ENCODE measurements around the gene SLC30A7.

Gene SLC30A7

DNA sequence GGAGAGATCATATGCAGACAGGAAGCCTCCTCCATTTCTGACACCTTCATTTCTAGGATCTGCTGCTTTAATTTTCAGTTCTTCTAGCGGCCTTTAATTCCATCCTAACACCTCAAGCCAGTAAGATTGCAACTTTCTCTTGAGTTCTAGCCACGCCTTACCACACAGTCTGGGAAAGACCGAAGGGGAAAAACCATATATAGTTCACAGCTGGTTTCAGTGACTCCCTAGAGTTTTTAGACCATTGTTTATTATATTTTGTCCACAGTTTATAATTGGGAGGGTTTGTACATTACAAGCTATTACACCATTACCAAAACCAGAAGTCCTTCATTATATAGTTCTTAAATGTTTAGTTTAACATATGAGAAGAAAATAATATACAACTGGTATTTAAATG, 92.2 kb downstream of the SLC30A7 start:
- TF ChIP-seq, protein P1, sequence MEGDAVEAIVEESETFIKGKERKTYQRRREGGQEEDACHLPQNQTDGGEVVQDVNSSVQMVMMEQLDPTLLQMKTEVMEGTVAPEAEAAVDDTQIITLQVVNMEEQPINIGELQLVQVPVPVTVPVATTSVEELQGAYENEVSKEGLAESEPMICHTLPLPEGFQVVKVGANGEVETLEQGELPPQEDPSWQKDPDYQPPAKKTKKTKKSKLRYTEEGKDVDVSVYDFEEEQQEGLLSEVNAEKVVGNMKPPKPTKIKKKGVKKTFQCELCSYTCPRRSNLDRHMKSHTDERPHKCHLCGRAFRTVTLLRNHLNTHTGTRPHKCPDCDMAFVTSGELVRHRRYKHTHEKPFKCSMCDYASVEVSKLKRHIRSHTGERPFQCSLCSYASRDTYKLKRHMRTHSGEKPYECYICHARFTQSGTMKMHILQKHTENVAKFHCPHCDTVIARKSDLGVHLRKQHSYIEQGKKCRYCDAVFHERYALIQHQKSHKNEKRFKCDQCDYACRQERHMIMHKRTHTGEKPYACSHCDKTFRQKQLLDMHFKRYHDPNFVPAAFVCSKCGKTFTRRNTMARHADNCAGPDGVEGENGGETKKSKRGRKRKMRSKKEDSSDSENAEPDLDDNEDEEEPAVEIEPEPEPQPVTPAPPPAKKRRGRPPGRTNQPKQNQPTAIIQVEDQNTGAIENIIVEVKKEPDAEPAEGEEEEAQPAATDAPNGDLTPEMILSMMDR (conservative IDR thresholded peaks at IDR 0.05; ENCODE audit: low read depth), result no peak
- ChIA-PET CTCF (no interaction called here), POLR2A (ENCODE audit: low non-redundant PET) (no interaction called here)
- H3K27ac ChIP-seq, result no peak overlapping the region
- no peak for DNase-seq (ENCODE audit: low spot score)

DNA sequence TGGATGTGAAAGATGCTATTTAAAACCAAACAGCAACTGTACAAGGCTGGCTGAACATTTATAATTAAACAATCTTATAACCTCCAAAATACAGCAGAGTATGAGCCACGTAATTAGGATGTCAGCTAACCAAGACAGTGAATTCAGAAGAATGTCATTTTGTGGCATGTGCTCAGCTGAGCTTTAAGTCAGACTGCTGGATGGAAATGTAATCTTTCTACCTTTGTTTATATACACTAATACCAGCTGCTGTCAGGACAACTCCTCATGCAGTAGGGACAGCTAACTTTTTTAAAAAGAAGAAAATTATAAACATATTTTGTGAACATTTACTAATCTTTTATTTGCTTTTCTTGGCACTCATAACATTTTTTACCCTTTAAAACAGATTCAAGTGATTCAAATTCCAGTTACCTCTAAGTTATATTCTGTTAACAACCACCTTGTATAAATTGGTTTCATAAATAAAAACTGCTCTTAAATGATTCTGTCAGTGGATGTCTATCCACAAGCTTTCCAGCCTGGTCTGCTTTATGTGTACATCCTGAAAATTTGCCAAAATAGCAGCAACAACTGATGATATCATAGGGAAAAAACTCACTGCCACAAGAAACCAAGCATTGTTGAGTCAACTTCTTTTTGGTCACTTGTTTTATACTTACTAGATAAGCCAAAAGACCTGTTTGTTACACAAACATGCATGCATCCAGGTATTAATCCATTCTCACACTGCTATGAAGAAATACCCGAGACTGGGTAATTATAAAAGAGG, 93.6 kb downstream of the SLC30A7 start:
- ChIA-PET POLR2A (ENCODE audit: low non-redundant PET) (no interaction called here), CTCF (interaction anchor here (0.8 kb wide), 1 partner anchor 299 kb away, joined by 3 read pairs; no protein-coding TSS in a partner anchor)
- TF ChIP-seq, protein P1 (conservative IDR thresholded peaks at IDR 0.05; ENCODE audit: low read depth), result no peak
- no peak overlapping the region for H3K27ac ChIP-seq
- peak; percentile 12 for DNase-seq (ENCODE audit: low spot score)

- H3K27ac ChIP-seq, result no peak overlapping the region
- ChIA-PET POLR2A (ENCODE audit: low non-redundant PET) (no interaction called here), CTCF (interaction anchor here (0.6 kb wide), 1 partner anchor 253 kb away, joined by 4 read pairs; no protein-coding TSS in a partner anchor)
- no peak for DNase-seq (ENCODE audit: low spot score)
- TF ChIP-seq, protein P1 (conservative IDR thresholded peaks at IDR 0.05; ENCODE audit: low read depth), result no peak
Observed at GRCh38 chr1:100995198-100995988, 99.5 kb downstream of the SLC30A7 start.

DNA sequence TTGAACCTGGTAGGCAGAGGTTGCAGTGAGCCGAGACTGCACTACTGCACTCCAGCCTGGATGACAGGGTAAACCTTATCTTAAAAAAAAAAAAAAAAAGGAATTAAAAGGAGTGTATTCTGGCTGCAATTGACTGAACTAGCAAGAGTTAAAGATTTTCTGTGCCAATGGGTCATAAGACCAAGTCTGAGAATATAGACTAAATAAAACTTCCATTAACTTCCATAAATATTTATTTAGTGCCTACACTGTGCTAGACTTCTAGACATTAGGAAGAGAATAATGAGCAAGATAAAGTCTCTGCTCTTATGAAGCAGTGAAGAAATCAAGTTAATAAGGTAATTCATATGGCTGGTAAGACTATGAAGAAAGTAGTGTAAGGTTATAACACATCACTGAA, 102.5 kb downstream of the SLC30A7 start:
- POLR2A ChIA-PET (ENCODE audit: low non-redundant PET), result no interaction called here
- CTCF ChIA-PET, result no interaction called here
- H3K27ac ChIP-seq, result no peak overlapping the region

GRCh38 chr1:101000131-101000873, 104.4 kb downstream of the SLC30A7 start:
- DNase-seq (ENCODE audit: low spot score), result no peak
- POLR2A ChIA-PET (ENCODE audit: low non-redundant PET), result no interaction called here
- CTCF ChIA-PET, result interaction anchor here (0.6 kb wide), 2 partner anchors 263 to 1738 kb away, joined by 3 read pairs; no protein-coding TSS in a partner anchor
- TF ChIP-seq, protein P1 (conservative IDR thresholded peaks at IDR 0.05; ENCODE audit: low read depth), result no peak
- no peak overlapping the region for H3K27ac ChIP-seq

More for the DNA sequence above, 102.5 kb downstream of the SLC30A7 start:
- DNase-seq (ENCODE audit: low spot score), result no peak
- TF ChIP-seq, protein P1 (conservative IDR thresholded peaks at IDR 0.05; ENCODE audit: low read depth), result no peak

DNA sequence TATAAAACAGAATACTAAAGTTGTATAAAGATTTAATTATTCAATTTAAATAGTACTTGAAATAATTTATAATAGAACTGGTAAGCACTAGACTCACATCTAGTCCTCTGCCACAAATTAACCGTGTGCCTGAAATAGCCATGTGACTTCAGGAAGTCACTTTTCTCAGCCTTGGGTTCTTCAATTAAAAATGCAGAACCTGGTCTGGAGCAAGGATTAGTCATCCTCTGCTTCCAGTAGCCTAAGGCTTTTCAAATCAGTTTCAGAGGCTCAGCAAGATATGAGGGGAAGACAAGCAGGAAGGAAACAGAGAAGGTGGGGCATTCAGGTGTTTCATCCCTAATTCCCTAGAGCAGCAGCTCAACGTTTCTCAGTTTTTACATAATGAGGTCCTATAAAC, 106.7 kb downstream of the SLC30A7 start:
- TF ChIP-seq, protein P1 (conservative IDR thresholded peaks at IDR 0.05; ENCODE audit: low read depth), result no peak
- DNase-seq (ENCODE audit: low spot score), result peak; percentile 50
- ChIA-PET POLR2A (ENCODE audit: low non-redundant PET) (no interaction called here), CTCF (interaction anchor here (0.8 kb wide), 1 partner anchor 1515 kb away, joined by 3 read pairs; no protein-coding TSS in a partner anchor)
- H3K27ac ChIP-seq, result no peak overlapping the region

Measured in RWPE1 (cell line).